GM18858 (cell line): ENCODE measurements around the gene TAOK2.

ENCODE experiments used
- ATAC-seq: cut with Tn5 transposase; IDR thresholded peaks from one replicate; pipeline ENCODE4 v1.9.1; 2021; ENCODE audit not compliant: unreplicated experiment

Gene TAOK2

GRCh38 chr16:29962344-29962994 is 11.2 kb upstream of the TAOK2 start:
- ATAC-seq, result no peak

DNA sequence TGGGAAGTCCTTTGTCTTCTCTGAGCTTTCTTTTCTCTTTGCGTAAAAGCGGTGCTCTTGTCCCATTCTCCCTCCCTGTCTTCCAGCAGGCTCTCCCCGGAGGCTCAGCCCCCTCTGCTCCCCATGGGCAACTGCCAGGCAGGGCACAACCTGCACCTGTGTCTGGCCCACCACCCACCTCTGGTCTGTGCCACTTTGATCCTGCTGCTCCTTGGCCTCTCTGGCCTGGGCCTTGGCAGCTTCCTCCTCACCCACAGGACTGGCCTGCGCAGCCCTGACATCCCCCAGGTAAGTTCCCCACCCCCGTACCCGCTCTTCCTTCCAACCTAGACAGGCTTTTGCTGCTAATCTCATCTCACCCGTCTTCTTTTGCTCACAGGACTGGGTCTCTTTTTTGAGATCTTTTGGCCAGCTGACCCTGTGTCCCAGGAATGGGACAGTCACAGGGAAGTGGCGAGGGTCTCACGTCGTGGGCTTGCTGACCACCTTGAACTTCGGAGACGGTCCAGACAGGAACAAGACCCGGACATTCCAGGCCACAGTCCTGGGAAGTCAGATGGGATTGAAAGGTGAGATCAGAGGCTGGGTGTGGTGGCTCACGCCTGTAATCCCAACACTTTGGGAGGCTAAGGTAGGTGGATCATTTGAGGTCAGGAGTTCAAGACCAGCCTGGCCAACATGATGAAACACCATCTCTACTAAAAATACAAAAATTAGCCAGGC is 10.5 kb upstream of the TAOK2 start:
- ATAC-seq, result no peak

- no peak for ATAC-seq
Measured at GRCh38 chr16:29968205-29968604, 5.5 kb upstream of the TAOK2 start.

DNA sequence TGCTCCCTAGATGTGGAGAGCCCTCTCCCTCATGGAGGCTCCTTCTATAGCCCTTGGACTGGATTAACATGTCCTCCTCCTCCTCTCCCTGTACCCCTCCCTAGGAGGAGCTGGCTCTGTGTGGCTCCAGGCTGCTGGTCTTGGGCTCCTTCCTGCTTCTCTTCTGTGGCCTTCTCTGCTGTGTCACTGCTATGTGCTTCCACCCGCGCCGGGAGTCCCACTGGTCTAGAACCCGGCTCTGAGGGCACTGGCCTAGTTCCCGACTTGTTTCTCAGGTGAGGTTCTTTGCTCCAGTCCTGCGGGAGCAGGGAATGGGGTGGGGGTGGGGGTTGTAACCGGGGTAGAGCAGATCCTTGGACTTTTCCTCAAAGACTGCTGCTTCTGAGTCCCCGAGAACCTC is 2.4 kb upstream of the TAOK2 start:
- no peak for ATAC-seq

DNA sequence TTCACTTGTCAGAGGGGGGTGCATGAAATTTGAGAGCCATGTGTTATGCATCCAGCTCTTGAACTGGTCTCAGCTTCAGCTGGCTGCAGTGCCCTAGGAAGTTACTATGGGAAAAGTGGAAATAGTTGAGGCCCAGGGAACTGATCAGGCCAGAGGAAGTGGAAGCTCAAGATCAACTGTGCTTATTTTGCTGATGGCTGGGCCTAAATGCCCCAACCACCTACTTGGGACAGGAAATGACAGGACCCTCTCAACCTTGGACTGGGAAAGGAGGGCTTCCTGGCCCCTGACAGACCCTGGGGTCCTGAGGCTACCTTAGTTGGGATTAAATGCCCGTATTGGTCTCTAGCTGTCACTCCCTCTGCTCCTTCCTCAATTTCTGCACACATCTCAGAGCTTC is 1.2 kb upstream of the TAOK2 start:
- ATAC-seq, result no peak

DNA sequence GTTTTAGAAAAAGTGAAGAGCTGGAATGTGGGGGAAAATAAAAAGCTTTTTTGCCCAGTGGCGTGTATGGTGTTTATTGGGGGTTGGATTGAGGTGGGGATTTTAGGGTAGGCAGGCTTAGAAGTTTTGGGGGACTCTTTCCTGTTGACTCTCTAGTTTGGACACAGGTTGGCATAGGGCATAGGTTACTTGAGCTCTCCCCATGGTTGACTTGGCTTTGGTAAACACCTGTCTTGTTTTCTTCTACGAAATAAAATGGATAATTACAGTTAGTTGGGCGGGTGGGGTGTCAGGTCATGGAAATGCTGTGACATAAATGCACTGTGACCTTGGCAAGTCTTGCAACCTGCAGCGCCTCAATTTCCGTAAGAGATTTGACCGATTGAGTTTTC is 680 bp upstream of the TAOK2 start:
- ATAC-seq, result no peak

GRCh38 chr16:29974291-29975133 is 844 bp downstream of the TAOK2 start:
- ATAC-seq, result no peak

- ATAC-seq, result no peak
Measured at GRCh38 chr16:29975134-29975538, 1.5 kb downstream of the TAOK2 start.

GRCh38 chr16:29975811-29976511 is 2.3 kb downstream of the TAOK2 start:
- no peak for ATAC-seq

DNA sequence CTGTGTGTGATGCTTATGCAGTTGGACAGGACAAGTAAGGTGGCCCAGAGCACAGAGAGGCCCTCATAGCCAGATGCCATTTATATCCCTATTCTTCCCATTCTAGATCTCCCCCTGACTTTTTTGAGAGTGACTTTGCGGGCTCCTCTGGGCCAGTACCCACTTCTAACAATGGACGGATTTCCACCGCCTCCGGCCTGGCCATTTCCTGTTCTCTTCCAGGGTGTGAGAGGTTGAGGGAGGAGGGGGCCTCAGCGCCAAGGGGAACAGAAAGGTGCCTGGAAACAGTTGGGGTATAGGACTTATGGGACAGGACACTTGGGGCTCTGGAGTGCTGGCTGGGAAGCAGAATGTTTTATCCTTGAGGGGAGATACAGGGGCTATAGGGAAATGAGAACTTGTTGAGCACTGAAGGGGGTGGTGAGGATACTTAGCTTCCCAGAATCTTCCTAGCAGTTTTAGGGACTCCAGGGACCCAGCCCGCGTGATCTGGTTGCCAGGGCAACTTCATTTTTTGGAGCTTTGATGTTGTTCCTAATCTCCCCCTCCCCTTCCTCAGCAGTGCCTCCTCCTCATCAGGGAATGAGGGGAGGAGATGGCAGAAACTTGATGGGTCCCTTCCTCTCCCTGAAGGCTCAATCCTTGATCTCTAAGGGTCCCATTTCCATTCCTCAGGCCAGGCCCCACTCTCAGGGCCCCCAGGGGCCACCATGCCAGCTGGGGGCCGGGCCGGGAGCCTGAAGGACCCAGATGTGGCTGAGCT is 3.6 kb downstream of the TAOK2 start:
- ATAC-seq, result no peak

DNA sequence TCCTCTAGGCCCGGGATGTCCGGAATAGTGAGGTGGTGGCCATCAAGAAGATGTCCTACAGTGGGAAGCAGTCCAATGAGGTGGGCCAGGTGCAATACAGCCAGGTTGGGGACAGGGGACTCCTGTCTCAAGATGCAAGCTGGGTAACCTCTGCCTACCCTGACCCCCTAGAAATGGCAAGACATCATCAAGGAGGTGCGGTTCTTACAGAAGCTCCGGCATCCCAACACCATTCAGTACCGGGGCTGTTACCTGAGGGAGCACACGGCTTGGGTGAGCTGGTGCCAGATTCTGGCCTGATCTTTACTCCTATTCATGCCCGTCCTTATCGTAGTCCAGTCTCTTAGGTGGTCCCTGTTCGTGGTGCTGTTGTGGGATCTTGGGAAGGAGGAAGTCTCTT is 4.4 kb downstream of the TAOK2 start:
- ATAC-seq, result no peak

DNA sequence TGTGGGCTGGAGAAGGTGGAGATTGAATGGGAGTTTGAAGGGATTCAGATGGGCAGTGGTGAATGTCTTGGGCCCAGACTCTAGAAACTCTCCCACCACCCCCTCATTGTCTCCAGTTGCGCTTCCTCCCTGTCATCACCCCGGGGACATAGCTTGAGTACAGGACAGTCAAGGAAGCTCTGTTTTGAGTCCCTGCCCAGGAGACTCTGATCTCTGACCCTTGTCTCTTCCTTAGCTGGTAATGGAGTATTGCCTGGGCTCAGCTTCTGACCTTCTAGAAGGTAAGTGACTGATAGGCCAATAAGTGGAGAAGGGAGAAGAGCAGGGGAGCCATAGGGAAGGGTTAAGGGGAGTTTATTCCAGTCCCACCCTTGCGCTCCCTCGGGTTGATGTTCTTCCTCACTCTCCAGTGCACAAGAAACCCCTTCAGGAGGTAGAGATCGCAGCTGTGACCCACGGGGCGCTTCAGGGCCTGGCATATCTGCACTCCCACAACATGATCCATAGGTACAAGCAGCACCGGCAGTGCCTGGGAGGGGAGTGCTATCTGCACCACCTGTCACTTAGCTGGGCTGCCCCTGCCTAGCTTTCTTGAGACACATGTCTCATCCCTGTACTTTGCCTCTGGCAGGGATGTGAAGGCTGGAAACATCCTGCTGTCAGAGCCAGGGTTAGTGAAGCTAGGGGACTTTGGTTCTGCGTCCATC is 5.0 kb downstream of the TAOK2 start:
- no peak for ATAC-seq

GRCh38 chr16:29982560-29983419 is 9.1 kb downstream of the TAOK2 start:
- ATAC-seq, result no peak

- ATAC-seq, result no peak
Measured at GRCh38 chr16:29983420-29984136, 9.9 kb downstream of the TAOK2 start.

GRCh38 chr16:29984137-29984763 is 10.6 kb downstream of the TAOK2 start:
- no peak for ATAC-seq

DNA sequence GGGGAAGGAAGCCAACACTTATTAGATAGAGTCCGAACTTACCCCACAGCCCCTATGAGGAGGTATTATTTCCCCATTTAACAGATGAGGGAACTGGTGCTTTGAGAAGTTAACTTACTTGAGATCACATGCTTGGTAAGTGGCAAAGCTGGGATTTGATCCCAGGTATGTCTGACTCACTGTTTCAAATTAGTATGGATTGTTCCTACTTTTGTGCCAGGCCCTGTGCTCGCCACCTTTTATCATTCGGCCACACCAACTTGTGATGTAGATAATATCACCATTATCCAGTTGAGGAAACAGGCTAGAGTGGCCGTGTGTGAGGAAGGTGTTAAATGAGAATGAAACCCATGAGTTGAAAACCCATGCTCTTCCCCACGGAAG is 11.1 kb downstream of the TAOK2 start:
- ATAC-seq, result no peak

GRCh38 chr16:29985271-29985811 is 11.7 kb downstream of the TAOK2 start:
- no peak for ATAC-seq

GRCh38 chr16:29986231-29986630 is 12.6 kb downstream of the TAOK2 start:
- no peak for ATAC-seq
